SK-N-SH treated with all-trans-retinoic acid at 6 μM for 48 hours (cell line): ENCODE data around the gene IGF2BP1.

Experiments used
- ARNTL ChIP-seq: fragments of 450-650 bp; formaldehyde crosslinking; IDR thresholded peaks from 2 replicates; pipeline ENCODE4 v1.5.0; 2020; ENCODE audit warnings: low read depth, mild to moderate bottlenecking, moderate library complexity, borderline replicate concordance
- CSRNP3 ChIP-seq: fragments of 250-450 bp; sonication (Bioruptor Pico); IDR thresholded peaks from 2 replicates; pipeline ENCODE4 v1.5.1; 2021; ENCODE audit warnings: mild to moderate bottlenecking, moderate library complexity
- PPARA ChIP-seq: fragments of 250-450 bp; sonication (Bioruptor Pico); IDR thresholded peaks from 2 replicates; pipeline ENCODE4 v1.5.0; 2020; ENCODE audit warnings: mild to moderate bottlenecking, borderline replicate concordance
- RARB ChIP-seq: fragments of 250-450 bp; sonication (Bioruptor Pico); IDR thresholded peaks from 2 replicates; pipeline ENCODE4 v1.8.0; 2021; ENCODE audit warnings: mild to moderate bottlenecking, moderate library complexity
- SNAI2 ChIP-seq: fragments of 250-450 bp; sonication (Bioruptor Pico); IDR thresholded peaks from 2 replicates; pipeline ENCODE4 v1.5.0; 2020; ENCODE audit warnings: mild to moderate bottlenecking, moderate library complexity
- ZC3H10 ChIP-seq: fragments of 250-450 bp; sonication (Bioruptor Pico); IDR thresholded peaks from 2 replicates; pipeline ENCODE4 v1.5.1; 2021; ENCODE audit warnings: mild to moderate bottlenecking, moderate library complexity
- ZNF565 ChIP-seq: fragments of 450-650 bp; formaldehyde crosslinking; conservative IDR thresholded peaks from 2 replicates; pipeline ENCODE4 v1.5.0; 2020; ENCODE audit warnings: low read depth, mild to moderate bottlenecking, moderate library complexity
- ZNF70 ChIP-seq: fragments of 450-650 bp; formaldehyde crosslinking; IDR thresholded peaks from 2 replicates; pipeline ENCODE4 v1.5.0; 2020; ENCODE audit warnings: mild to moderate bottlenecking, moderate library complexity

- TF ChIP-seq ARNTL (CRISPR knock-in tag) (no peak), CSRNP3 (no peak), PPARA (no peak), ZC3H10 (CRISPR knock-in tag) (no peak), ZNF565 (CRISPR knock-in tag) (no peak), RARB (CRISPR knock-in tag) (no peak), ZNF70 (CRISPR knock-in tag) (no peak), SNAI2 (no peak)
Measured at GRCh38 chr17:49012769-49013255, 15.6 kb downstream of the IGF2BP1 start.
